WTC11 (cell line): ENCODE results near the gene CARM1. TPM values are rescaled to one million over a fixed set of nuclear protein-coding genes. Genes with fewer than 3 reads are reported as not detected.
A peak's percentile ranks its signal among the peaks of the same experiment; 100 is the strongest.

Experiments
- ATAC-seq: fragments of 200-7000 bp; cut with Tn5 transposase; 2 replicates; pipeline ENCODE4 v1.10.0; 2021; ENCODE audit warnings: mild to moderate bottlenecking, moderate library complexity
- CTCF ChIA-PET: fragments of 300-600 bp; sonication (Branson Sonifier 250); formaldehyde crosslinking; loops from one replicate; lab custom pipeline; 2021; ENCODE audit warnings: antibody characterized with exemption; lab: Charles Lee
- POLR2A ChIA-PET: fragments of 350-600 bp; sonication (Branson Sonifier 250); formaldehyde crosslinking; loops from one replicate; lab custom pipeline; 2021; ENCODE audit warnings: antibody characterized with exemption; lab: Charles Lee
- DNase-seq: peaks from one replicate; pipeline ENCODE4 v3.0.0; 2021; ENCODE audit warnings: low spot score
- H3K27ac Mint-ChIP-seq: 2 replicates; pipeline ENCODE4 v1.8.0; 2021; ENCODE audit warnings: mixed read lengths
- H3K27me3 Mint-ChIP-seq: 2 replicates; pipeline ENCODE4 v1.8.0; 2021; ENCODE audit warnings: low read depth, mild to moderate bottlenecking, moderate library complexity, mixed read lengths
- H3K36me3 Mint-ChIP-seq: 2 replicates; pipeline ENCODE4 v1.8.0; 2021; ENCODE audit warnings: mixed read lengths
- H3K4me1 Mint-ChIP-seq: 2 replicates; pipeline ENCODE4 v1.8.0; 2022; ENCODE audit warnings: mixed read lengths
- H3K4me3 Mint-ChIP-seq: 2 replicates; pipeline ENCODE4 v1.8.0; 2021; ENCODE audit warnings: mild to moderate bottlenecking, moderate library complexity, mixed read lengths
- H3K9me3 Mint-ChIP-seq: 2 replicates; pipeline ENCODE4 v1.8.0; 2021; ENCODE audit warnings: mixed read lengths
- E2F1 ChIP-seq: sonication (generic); formaldehyde crosslinking; IDR thresholded peaks from 2 replicates; pipeline ENCODE4 v1.8.0; 2022; ENCODE audit warnings: mild to moderate bottlenecking, missing genetic modification reagents
- EMX1 ChIP-seq: fragments of 250-450 bp; sonication (Bioruptor Pico); IDR thresholded peaks from 2 replicates; pipeline ENCODE4 v1.8.0; 2021; ENCODE audit warnings: mild to moderate bottlenecking
- GRHL2 ChIP-seq: fragments of 250-450 bp; sonication (Bioruptor Pico); IDR thresholded peaks from 2 replicates; pipeline ENCODE4 v1.8.0; 2022; ENCODE audit warnings: mild to moderate bottlenecking, moderate library complexity; ENCODE audit not compliant: insufficient replicate concordance, severe bottlenecking
- JAZF1 ChIP-seq: fragments of 250-450 bp; sonication (Bioruptor Pico); IDR thresholded peaks from 2 replicates; pipeline ENCODE4 v1.9.0; 2021; ENCODE audit warnings: moderate library complexity, mild to moderate bottlenecking, inconsistent platforms
- KAT7 ChIP-seq: sonication (generic); formaldehyde crosslinking; IDR thresholded peaks from 2 replicates; pipeline ENCODE4 v1.8.1; 2023; ENCODE audit warnings: missing genetic modification reagents, mild to moderate bottlenecking, borderline replicate concordance
- NFE2L1 ChIP-seq: sonication (generic); formaldehyde crosslinking; IDR thresholded peaks from 2 replicates; pipeline ENCODE4 v1.8.1; 2023; ENCODE audit warnings: missing genetic modification reagents
- OVOL2 ChIP-seq: fragments of 250-450 bp; sonication (Bioruptor Pico); IDR thresholded peaks from 2 replicates; pipeline ENCODE4 v1.9.0; 2021; ENCODE audit warnings: mild to moderate bottlenecking, borderline replicate concordance
- PRDM15 ChIP-seq: sonication (generic); formaldehyde crosslinking; IDR thresholded peaks from 2 replicates; pipeline ENCODE4 v1.8.0; 2022; ENCODE audit warnings: missing genetic modification reagents
- RELA ChIP-seq: sonication (generic); formaldehyde crosslinking; IDR thresholded peaks from 2 replicates; pipeline ENCODE4 v1.8.1; 2022; ENCODE audit warnings: missing genetic modification reagents, mild to moderate bottlenecking, borderline replicate concordance
- TEAD1 ChIP-seq: sonication (generic); formaldehyde crosslinking; IDR thresholded peaks from 2 replicates; pipeline ENCODE4 v1.8.0; 2022; ENCODE audit warnings: mild to moderate bottlenecking, missing genetic modification reagents
- TEAD4 ChIP-seq: sonication (generic); formaldehyde crosslinking; IDR thresholded peaks from 2 replicates; pipeline ENCODE4 v1.8.0; 2022; ENCODE audit warnings: mild to moderate bottlenecking, missing genetic modification reagents
- TP53 ChIP-seq: sonication (generic); formaldehyde crosslinking; IDR thresholded peaks from 2 replicates; pipeline ENCODE4 v1.8.1; 2023; ENCODE audit warnings: mild to moderate bottlenecking, missing genetic modification reagents
- USF2 ChIP-seq: sonication (generic); formaldehyde crosslinking; IDR thresholded peaks from 2 replicates; pipeline ENCODE4 v1.8.1; 2023; ENCODE audit warnings: mild to moderate bottlenecking, missing genetic modification reagents, moderate library complexity
- ZBTB43 ChIP-seq: sonication (generic); formaldehyde crosslinking; IDR thresholded peaks from 2 replicates; pipeline ENCODE4 v1.8.1; 2023; ENCODE audit warnings: mild to moderate bottlenecking, missing genetic modification reagents
- ZNF138 ChIP-seq: sonication (generic); formaldehyde crosslinking; conservative IDR thresholded peaks from 2 replicates; pipeline ENCODE4 v1.8.1; 2022; ENCODE audit warnings: mild to moderate bottlenecking, moderate library complexity, missing genetic modification reagents
- ZNF219 ChIP-seq: sonication (generic); formaldehyde crosslinking; IDR thresholded peaks from 2 replicates; pipeline ENCODE4 v1.8.0; 2023; ENCODE audit warnings: missing genetic modification reagents, mild to moderate bottlenecking, borderline replicate concordance
- ZNF281 ChIP-seq: sonication (generic); formaldehyde crosslinking; IDR thresholded peaks from 2 replicates; pipeline ENCODE4 v1.8.0; 2023; ENCODE audit warnings: mild to moderate bottlenecking, missing genetic modification reagents
- ZNF396 ChIP-seq: fragments of 250-450 bp; sonication (Bioruptor Pico); IDR thresholded peaks from 2 replicates; pipeline ENCODE4 v1.8.0; 2021; ENCODE audit warnings: mild to moderate bottlenecking, moderate library complexity, borderline replicate concordance
- total RNA-seq: library from RNA; stranded (reverse); gene quantifications from 3 replicates; pipeline ENCODE4 v1.2.3, GENCODE V29; 2021

The CARM1 gene
- total RNA-seq, 1 experiment from 2014 or later = 125 TPM

- CTCF ChIA-PET = interaction anchor here (0.5 to 2.6 kb wide), 7 partner anchors 10 to 249 kb away, joined by 3 to 14 read pairs (median 3); no protein-coding TSS in a partner anchor
- H3K4me3 Mint-ChIP-seq = no peak overlapping the region
Observed at GRCh38 chr19:10898633-10899032, 27.3 kb downstream of the CARM1 start.

More at GRCh38 chr19:10898633-10899032, 27.3 kb downstream of the CARM1 start:
- H3K27ac Mint-ChIP-seq = peak overlapping the region; percentile 93
- peaks cover 12% of the 10 kb centered on the region for H3K36me3 Mint-ChIP-seq
- peaks cover 9% of the 10 kb centered on the region for H3K9me3 Mint-ChIP-seq
- H3K4me1 Mint-ChIP-seq = peaks cover 31% of the 10 kb centered on the region
- no peak for DNase-seq
- ATAC-seq = no peak; the same call in 1 of the 2 replicates
- H3K27me3 Mint-ChIP-seq = no peaks in the 10 kb centered on the region
- no peak for TF ChIP-seq GRHL2 (CRISPR knock-in tag)
- TF ChIP-seq OVOL2 (CRISPR knock-in tag) = no peak
- no peak for TF ChIP-seq ZNF281 (CRISPR knock-in tag)
- TF ChIP-seq E2F1 = no peak
- TF ChIP-seq ZNF219 (CRISPR knock-in tag) = no peak
- no peak for TF ChIP-seq NFE2L1 (CRISPR knock-in tag)
- TF ChIP-seq JAZF1 (CRISPR knock-in tag) = no peak
- TF ChIP-seq PRDM15 (CRISPR knock-in tag) = no peak
- no peak for TF ChIP-seq TP53 (CRISPR knock-in tag)
- TF ChIP-seq ZBTB43 (CRISPR knock-in tag) = no peak
- TF ChIP-seq EMX1 = no peak
- TF ChIP-seq TEAD4 (CRISPR knock-in tag) = no peak
- no peak for TF ChIP-seq USF2 (CRISPR knock-in tag)
- TF ChIP-seq KAT7 = no peak
- TF ChIP-seq RELA (CRISPR knock-in tag) = no peak
- no peak for TF ChIP-seq ZNF138 (CRISPR knock-in tag)
- no peak for TF ChIP-seq TEAD1 (CRISPR knock-in tag)
- TF ChIP-seq ZNF396 = no peak
- POLR2A ChIA-PET = interaction anchor here (0.6 to 0.7 kb wide), 3 partner anchors 12 to 148 kb away, joined by 3 to 4 read pairs (median 4); no protein-coding TSS in a partner anchor
